ENCODE measurements around the gene SIL1. TPM values are rescaled to one million over a fixed set of nuclear protein-coding genes. Genes with fewer than 3 reads are reported as not detected.

SIL1 gene
- total and polyA plus RNA-seq, 2 of the 13 experiments (the other 11 are each of a cell fraction or from before 2014, with no cell fraction given), result 26.0 to 30.0 TPM

- no peak for TF ChIP-seq ZNF318 (CRISPR knock-in tag; IDR thresholded peaks at IDR 0.05)
- no peak for TF ChIP-seq HNRNPH1 (optimal IDR thresholded peaks at IDR 0.05; ENCODE audit: low read depth, low read length)
- no peak for TF ChIP-seq ZNF577 (CRISPR knock-in tag; IDR thresholded peaks at IDR 0.05; ENCODE audit: borderline replicate concordance, low read depth)
- TF ChIP-seq ZBED4 (CRISPR knock-in tag; IDR thresholded peaks at IDR 0.05; ENCODE audit: borderline replicate concordance), result 0 out of 2 replicates have a peak, but pooled peaks have one; percentile 43
- peak; percentile 70 for TF ChIP-seq SALL2 (CRISPR knock-in tag; IDR thresholded peaks at IDR 0.05)
- TF ChIP-seq SAP130 (CRISPR knock-in tag; IDR thresholded peaks at IDR 0.05; ENCODE audit: low read depth), result peak; percentile 74
- no peak for TF ChIP-seq EHMT2 (IDR thresholded peaks at IDR 0.05; ENCODE audit: borderline replicate concordance, low read depth, low read length)
- TF ChIP-seq NCOA5 (CRISPR knock-in tag; IDR thresholded peaks at IDR 0.05), result no peak
- peak; percentile 50; the same call in 1 of the 2 replicates for TF ChIP-seq ZSCAN21 (CRISPR knock-in tag; IDR thresholded peaks at IDR 0.05; ENCODE audit: borderline replicate concordance)
- peak; percentile 27; the same call in 1 of the 2 replicates for TF ChIP-seq SUZ12 (IDR thresholded peaks at IDR 0.05; ENCODE audit: low read depth, low read length)
- no peak for TF ChIP-seq ZNF850 (CRISPR knock-in tag; conservative IDR thresholded peaks at IDR 0.05)
- TF ChIP-seq PATZ1 (CRISPR knock-in tag; IDR thresholded peaks at IDR 0.05), result peak; percentile 92
- TF ChIP-seq MEF2D (CRISPR knock-in tag; IDR thresholded peaks at IDR 0.05), result no peak
Measured at GRCh38 chr5:139197710-139198669, at the start of gene SIL1 (continued).
